ENCODE data around the gene MED22.
"Not testable (repeated sequence)": the region's sequence is repeated elsewhere in the genome, so short reads cannot be mapped to it uniquely, and the experiment has no call there.

MED22 gene

DNA sequence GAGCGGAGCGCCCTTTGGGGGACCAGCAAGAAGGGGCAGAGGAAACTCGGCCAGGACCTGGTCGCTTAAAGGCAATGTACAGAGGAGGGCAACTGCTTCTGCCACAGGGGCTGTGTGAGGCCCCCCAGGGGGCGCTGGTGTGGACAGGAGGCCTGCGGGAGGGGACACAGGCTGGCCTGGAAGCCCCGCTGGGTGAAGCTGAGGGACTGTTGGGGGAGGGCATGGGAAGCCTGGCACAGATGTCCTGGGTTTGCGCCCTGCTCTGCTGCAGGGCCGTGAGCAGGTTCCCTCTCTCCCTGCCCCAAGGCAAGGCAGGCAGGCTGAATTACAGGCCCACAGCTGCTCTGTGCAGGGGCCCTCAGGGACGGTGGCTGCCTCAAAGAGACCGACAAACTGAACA lies 5.4 kb downstream of the MED22 start:
- FAIRE-seq = no peak
- no peak for TF ChIP-seq POLR2A (IDR thresholded peaks at IDR 0.05; ENCODE audit: low read depth, low read length)
- no peak for DNase-seq (ENCODE audit: insufficient read length, low spot score)

DNA sequence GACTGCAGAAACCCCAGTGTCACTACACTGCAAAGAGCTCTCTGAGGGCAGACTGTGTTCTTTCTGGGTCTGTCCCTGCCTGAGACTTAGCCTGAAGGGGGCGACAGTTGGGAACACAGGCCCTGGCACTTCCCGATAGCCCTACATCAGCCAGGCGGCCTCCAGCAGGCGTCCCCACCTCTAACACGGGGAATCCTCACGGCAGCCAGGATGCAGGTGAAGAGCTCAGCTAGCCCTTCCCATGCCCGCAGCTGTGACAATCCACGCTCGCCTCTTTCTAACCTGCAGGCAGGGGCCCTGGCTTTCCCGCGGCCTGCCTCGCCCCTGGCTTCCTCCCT lies 5.9 kb downstream of the MED22 start:
- FAIRE-seq = no peak
- no peak for TF ChIP-seq POLR2A (IDR thresholded peaks at IDR 0.05; ENCODE audit: low read depth, low read length)
- no peak for DNase-seq (ENCODE audit: insufficient read length, low spot score)

GRCh38 chr9:133341369-133342068 lies 6.4 kb downstream of the MED22 start:
- DNase-seq (ENCODE audit: insufficient read length, low spot score) = no peak
- TF ChIP-seq POLR2A (IDR thresholded peaks at IDR 0.05; ENCODE audit: low read depth, low read length) = no peak
- no peak for FAIRE-seq

DNA sequence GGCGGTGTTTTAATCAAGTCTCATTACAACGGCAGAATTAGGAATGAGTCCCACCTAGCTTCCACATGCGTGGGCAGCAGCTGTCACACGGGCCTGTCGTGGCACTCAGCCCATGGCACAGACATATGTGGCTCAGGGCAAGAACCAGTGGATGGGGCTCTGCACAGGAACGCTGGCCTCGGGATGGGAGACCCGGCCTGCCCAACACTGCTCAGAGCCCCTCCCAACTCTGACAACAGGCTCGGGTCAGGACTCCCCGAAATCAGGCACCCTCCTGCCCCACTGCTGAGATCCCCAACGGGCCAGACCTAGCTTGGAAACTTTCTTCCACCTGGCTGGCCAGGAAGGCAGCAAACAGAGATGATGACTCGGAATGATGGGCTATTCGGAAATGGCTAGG lies 7.0 kb downstream of the MED22 start:
- FAIRE-seq = no peak
- no peak for DNase-seq (ENCODE audit: insufficient read length, low spot score)
- TF ChIP-seq POLR2A (IDR thresholded peaks at IDR 0.05; ENCODE audit: low read depth, low read length) = no peak

GRCh38 chr9:133340256-133340655 lies 7.7 kb downstream of the MED22 start:
- DNase-seq (ENCODE audit: insufficient read length, low spot score) (no peak), FAIRE-seq (no peak)
- TF ChIP-seq POLR2A (IDR thresholded peaks at IDR 0.05; ENCODE audit: low read depth, low read length) = no peak

GRCh38 chr9:133339641-133340040 lies 8.3 kb downstream of the MED22 start:
- no peak for FAIRE-seq

GRCh38 chr9:133335924-133336811 lies 11.8 kb downstream of the MED22 start, which contains the start of gene SURF6:
TSS of gene SURF6 (minus strand) at chr9:133336188. CDS start at chr9:133336132, 56 bp downstream.
- no peak for FAIRE-seq
- peak; percentile 93 for DNase-seq (ENCODE audit: insufficient read length, low spot score)
- TF ChIP-seq POLR2A (IDR thresholded peaks at IDR 0.05; ENCODE audit: low read depth, low read length) = peak; percentile 59

More at GRCh38 chr9:133339641-133340040, 8.3 kb downstream of the MED22 start:
- no peak for DNase-seq (ENCODE audit: insufficient read length, low spot score)
- TF ChIP-seq POLR2A (IDR thresholded peaks at IDR 0.05; ENCODE audit: low read depth, low read length) = no peak

GRCh38 chr9:133334888-133335287 lies 13.0 kb downstream of the MED22 start:
- DNase-seq (ENCODE audit: insufficient read length, low spot score); FAIRE-seq: not testable (repeated sequence)

GRCh38 chr9:133334161-133334560 lies 13.8 kb downstream of the MED22 start:
- no peak for TF ChIP-seq POLR2A (IDR thresholded peaks at IDR 0.05; ENCODE audit: low read depth, low read length)
- no peak for DNase-seq (ENCODE audit: insufficient read length, low spot score)
- no peak for FAIRE-seq

DNA sequence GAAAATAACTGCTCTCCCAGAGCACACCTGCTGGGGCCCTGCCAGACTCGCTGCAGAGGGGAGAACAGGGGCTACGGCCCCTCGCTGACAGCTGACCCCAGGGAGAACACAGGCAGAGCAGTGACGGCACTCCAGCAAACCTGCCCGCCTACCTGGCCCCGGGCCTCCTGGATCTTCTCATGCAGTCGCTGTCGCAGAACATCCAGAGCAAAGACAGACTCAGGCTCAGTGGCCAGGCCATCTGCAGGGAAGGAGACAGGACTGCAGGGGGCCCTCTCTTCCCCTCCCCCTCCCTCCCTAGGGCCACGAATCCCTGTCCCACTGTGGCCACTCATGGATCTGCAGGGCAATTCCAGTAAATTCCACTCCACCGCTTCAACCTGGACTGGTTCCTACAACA lies 14.4 kb downstream of the MED22 start:
- DNase-seq (ENCODE audit: insufficient read length, low spot score) (no peak), FAIRE-seq (no peak)

GRCh38 chr9:133333011-133333410 lies 14.9 kb downstream of the MED22 start:
- TF ChIP-seq POLR2A (IDR thresholded peaks at IDR 0.05; ENCODE audit: low read depth, low read length) = no peak
- FAIRE-seq = no peak

More for the DNA sequence above, 14.4 kb downstream of the MED22 start:
- TF ChIP-seq POLR2A (IDR thresholded peaks at IDR 0.05; ENCODE audit: low read depth, low read length) = no peak

GRCh38 chr9:133332381-133332730 lies 15.6 kb downstream of the MED22 start:
- DNase-seq (ENCODE audit: insufficient read length, low spot score) = no peak
- FAIRE-seq = no peak
- no peak for TF ChIP-seq POLR2A (IDR thresholded peaks at IDR 0.05; ENCODE audit: low read depth, low read length)

More at GRCh38 chr9:133333011-133333410, 14.9 kb downstream of the MED22 start:
- DNase-seq (ENCODE audit: insufficient read length, low spot score) = no peak

DNA sequence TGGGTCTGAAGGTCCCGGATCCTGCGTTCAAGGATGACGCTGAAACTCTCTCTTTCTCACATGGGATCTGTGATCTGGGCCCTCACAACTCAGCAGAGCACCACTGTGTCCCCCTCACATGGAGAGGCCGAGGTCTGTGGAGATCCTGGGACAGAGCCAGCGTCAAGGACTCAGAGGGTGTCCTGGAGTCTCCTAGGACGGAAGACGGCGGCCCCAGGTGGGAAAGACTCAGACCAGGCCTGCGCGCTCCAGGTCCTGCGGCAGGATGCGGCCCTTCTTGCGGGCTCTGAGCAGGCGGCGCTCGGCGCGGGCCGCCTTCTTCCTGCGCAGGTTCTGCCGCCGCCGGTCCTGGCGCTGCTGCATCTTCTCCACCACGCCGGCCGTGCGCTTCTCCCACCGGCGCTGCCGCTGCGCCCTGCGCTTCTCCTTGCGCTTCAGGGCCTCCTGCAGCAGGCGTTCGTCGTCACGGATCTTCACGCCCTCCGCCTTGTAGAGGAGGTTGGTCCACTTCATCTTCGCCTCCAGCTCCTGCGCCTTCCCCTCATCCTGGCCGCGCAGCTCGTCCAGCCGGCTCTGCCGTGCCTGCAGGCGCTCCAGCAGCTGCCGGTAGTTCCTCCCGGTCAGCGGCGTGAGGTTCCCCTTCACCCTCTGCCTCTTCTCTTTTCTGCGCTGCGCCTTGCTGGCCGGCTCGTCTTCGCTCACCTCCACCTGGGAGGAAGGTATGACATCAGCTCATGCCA lies 16.1 kb downstream of the MED22 start:
- DNase-seq (ENCODE audit: insufficient read length, low spot score) (no peak), FAIRE-seq (no peak)
- TF ChIP-seq POLR2A (IDR thresholded peaks at IDR 0.05; ENCODE audit: low read depth, low read length) = no peak

- DNase-seq (ENCODE audit: insufficient read length, low spot score) = no peak
- no peak for TF ChIP-seq POLR2A (IDR thresholded peaks at IDR 0.05; ENCODE audit: low read depth, low read length)
- no peak for FAIRE-seq
Measured at GRCh38 chr9:133331221-133331620, 16.7 kb downstream of the MED22 start.

DNA sequence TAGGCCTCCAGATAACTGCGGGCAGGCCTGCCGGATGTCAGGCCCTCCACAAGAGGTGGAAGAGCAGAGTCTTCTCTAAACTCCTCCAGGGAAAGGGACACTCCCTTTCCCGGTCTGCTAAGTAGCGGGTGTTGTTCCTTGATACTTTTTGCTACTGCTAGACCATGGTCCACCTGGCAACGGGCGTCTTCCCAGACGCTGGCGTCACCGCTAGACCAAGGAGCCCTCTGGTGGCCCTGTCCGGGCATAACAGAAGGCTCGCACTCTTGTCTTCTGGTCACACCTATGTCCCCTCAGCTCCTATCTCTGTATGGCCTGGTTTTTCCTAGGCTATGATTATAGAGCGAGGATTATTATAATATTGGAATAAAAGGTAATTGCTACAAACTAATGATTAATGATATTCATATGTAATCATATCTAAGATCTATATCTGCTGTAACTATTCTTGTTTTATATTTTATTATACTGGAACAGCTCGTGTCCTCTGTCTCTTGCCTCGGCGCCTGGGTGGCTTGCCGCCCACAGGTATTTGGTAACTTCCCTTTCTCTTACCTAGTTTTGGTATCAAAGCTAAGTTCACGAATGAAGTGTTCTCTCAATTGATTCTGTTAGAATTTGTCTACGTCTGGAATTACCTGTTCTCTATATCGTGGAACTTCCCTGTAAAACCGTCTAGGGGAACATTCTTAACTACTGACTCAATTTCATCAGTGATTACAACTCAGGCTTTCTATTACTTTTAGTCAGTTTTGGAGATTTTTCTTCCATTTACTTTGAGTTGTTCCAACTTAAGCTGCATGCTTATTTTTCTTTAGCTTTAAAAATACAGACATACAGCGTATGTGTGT lies 18.4 kb downstream of the MED22 start:
- FAIRE-seq; DNase-seq (ENCODE audit: insufficient read length, low spot score): not testable (repeated sequence)
